ENCODE results near the gene PLEKHA7.

DNA sequence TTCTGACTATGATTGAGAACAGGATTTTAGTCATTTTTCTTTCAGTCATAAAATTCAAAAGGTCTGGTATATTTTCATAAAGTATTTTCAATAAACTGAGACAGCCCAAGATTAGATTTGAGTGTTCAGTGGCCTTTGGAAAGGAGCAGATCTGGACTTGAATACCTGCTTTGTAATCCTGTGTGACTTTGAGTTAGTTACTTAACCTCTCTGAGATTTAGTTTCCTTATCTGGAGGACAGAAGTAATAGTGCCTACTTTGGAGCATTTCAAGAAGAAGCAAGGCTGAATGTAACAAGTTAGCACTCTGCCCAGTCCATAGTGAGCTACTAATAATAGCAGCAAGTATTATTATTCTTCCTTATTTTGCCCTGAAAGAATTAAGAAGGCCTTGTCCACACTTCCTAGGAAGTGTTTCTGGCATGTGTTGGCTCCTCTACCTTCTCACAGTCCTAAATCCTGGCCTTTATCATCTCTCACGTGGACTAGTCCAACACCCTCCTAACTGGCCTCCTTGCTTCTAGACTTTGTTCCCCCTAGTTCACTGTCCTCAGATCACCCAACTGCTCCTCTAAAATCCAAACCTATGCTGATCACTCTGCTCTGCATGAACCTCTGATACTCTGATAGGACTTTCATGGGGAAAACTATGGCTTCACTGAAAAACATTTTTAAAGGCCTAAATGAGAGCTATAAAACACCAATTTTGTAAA is 115.8 kb downstream of the PLEKHA7 start:
- TF ChIP-seq, protein P1, sequence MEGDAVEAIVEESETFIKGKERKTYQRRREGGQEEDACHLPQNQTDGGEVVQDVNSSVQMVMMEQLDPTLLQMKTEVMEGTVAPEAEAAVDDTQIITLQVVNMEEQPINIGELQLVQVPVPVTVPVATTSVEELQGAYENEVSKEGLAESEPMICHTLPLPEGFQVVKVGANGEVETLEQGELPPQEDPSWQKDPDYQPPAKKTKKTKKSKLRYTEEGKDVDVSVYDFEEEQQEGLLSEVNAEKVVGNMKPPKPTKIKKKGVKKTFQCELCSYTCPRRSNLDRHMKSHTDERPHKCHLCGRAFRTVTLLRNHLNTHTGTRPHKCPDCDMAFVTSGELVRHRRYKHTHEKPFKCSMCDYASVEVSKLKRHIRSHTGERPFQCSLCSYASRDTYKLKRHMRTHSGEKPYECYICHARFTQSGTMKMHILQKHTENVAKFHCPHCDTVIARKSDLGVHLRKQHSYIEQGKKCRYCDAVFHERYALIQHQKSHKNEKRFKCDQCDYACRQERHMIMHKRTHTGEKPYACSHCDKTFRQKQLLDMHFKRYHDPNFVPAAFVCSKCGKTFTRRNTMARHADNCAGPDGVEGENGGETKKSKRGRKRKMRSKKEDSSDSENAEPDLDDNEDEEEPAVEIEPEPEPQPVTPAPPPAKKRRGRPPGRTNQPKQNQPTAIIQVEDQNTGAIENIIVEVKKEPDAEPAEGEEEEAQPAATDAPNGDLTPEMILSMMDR (IDR thresholded peaks at IDR 0.05), result no peak
- no peak for TF ChIP-seq POLR2AphosphoS5 (IDR thresholded peaks at IDR 0.05; ENCODE audit: insufficient read depth in 1 of 2, low read depth in 1 of 2)

Data from vagina (tissue), 2 donors.